ENCODE data around the gene SLC17A1.

SLC17A1 gene

GRCh38 chr6:25830458-25830857 lies 1.4 kb downstream of the SLC17A1 start:
- DNase-seq: no peak

- no peak for DNase-seq
Observed at GRCh38 chr6:25829375-25829774, 2.5 kb downstream of the SLC17A1 start.

GRCh38 chr6:25821341-25821740 lies 10.5 kb downstream of the SLC17A1 start:
- no peak for DNase-seq

DNA sequence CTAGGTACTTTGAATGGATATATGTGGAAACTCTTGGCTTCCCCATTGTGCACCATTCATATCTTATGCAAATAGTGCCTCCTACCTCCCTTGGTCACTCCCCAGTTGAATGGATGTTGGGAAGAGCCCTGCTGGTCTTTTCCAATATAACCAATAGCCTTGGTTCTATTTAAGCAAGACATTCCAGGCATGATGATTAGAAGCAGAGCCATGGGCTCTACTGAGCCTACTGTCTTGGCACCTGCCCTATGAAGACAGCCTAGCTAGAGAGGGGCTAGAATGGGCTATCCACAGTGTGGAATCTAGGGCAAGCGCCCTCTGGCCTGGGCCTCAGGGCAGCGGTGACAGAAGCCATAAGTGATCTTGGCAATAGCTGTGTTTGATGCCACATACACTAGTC lies 15.6 kb downstream of the SLC17A1 start:
- no peak for DNase-seq

DNA sequence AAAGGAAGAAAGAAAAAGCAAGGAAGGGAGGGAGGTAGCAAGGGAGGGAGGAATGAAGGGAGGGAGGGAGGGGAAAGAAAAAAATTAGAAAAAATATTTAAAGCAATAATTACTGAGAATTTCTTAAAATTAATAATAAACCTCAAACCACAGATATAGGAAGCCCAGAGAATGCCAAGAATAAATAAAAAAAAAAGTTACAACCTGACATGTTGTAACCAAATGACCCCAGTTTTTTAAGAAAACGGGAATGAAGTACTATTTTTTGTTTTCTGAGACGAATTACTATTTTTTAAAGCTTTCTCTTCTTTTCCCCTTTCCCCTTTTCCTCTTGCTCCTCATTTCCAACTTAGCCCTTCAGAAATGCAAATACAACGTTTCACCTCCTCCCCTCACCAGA lies 16.7 kb downstream of the SLC17A1 start:
- no peak for DNase-seq

GRCh38 chr6:25804804-25805203 lies 27.0 kb downstream of the SLC17A1 start:
- DNase-seq: no peak

DNA sequence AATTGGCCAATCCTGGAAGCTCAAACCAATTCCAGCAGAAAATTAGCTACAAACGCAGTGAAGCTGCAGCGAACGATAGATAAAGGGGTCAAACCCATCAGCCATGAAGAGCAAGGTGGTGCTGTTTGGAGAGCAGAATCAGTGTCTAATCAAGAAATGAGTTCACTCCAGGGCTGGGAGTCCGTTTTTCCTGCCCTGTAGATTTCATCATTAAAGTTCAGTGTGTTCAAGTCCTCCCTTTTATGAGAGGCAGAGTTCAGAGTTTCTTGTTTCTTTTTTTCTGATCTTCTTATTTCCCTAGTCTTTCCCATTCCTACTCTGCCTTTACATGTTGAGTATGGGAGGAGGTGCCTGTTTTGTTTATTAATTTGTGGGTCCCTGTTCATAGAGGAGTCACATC lies 30.4 kb downstream of the SLC17A1 start:
- DNase-seq: no peak

DNA sequence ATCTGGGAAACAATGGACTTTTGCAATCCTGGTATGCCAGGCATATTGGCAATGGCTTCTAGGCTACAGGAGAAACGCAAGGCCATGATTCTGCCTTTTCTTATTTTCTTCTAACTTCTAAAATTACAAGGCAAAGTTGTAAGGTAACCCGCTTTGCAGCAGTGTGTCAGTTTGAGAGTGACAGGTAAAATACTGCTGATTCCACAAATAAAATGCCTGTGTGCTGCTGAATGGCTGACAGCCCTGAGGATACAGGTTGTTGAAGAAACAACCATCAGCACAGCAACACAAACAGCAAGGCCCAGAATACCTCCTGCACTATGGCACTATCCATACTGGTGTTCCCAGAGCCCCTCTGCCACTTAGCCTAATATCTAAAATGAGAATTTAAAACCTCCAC lies 37.1 kb downstream of the SLC17A1 start:
- DNase-seq: no peak

DNA sequence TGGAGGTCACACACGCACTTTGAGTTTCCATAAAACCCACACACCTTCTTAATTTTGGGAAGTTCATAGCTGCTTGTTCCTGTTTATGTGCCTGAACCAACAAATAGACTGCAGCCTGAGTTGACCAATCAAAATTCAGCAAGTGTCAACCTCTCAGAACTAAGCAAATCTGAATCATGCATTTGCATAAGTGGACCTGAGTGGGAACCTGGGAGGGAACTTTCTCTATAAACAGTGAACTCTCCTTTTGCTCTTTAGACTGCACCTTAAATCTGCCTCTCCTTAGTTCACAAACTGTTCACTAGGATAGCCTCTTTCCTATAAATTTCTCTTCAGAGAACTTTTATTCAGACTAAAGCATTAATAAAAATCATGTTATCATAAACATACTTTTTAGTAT lies 37.9 kb downstream of the SLC17A1 start:
- no peak for DNase-seq

DNA sequence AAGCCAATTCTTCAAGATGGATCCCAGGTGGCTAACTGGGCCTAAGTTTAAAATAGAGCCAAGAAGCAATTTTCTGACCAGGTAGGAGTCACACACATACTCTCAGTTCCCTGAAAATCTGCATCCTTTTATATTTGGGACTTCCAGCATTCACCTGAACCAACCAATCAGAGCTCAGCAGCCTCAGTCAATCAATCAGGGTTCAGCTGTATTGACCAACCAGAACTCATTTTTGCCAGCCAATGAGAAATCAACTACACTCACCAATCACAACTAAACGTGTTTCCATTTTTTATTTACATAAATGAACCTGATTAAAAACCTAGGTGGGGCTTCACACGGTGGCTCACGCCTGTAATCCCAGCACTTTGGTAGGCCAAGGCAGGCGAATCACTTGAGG lies 39.8 kb downstream of the SLC17A1 start:
- DNase-seq: no peak

- no peak for DNase-seq
Observed at GRCh38 chr6:25789475-25789874, 42.4 kb downstream of the SLC17A1 start.

GRCh38 chr6:25788305-25788922 lies 43.4 kb downstream of the SLC17A1 start:
- peak; percentile 54 for DNase-seq

- DNase-seq: no peak
Observed at GRCh38 chr6:25787428-25787827, 44.4 kb downstream of the SLC17A1 start.

- DNase-seq: no peak
Observed at GRCh38 chr6:25781134-25781533, 50.7 kb downstream of the SLC17A1 start.

DNA sequence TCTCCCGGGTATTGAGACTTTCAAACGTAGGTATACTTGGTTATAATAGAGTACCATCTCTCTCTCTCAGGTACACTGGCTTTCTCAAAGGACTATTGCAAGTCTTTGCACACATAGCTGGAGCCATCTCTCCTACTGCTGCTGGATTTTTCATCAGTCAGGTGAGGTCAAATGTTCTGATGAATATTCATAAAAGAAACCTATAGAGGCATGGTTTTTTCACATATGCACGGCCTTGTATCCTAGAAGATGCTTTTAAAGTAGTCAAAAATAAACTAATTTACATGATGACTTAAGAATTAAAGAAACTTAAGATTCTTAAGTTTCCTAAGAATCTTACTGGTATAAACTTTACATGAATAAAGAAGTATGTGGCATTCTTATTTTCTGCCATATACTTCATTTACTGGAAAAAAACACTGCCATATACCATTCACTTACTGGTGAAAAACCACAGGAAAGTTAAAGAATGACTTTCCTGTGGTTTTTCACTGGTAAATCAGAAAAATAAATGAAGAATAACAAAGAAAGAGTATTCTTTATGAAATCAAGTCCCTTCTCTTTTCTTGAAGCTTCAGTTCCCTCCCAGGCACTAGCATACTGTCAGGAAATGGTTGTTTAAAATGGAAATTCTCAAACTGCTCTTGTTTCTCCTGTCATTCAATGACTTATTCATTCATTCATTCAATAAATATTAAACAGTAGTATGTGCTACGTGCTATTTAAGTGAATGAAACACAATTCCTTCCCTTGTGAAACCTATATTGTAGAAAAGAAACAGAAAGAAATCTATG lies 53.8 kb downstream of the SLC17A1 start:
- no peak for DNase-seq

DNA sequence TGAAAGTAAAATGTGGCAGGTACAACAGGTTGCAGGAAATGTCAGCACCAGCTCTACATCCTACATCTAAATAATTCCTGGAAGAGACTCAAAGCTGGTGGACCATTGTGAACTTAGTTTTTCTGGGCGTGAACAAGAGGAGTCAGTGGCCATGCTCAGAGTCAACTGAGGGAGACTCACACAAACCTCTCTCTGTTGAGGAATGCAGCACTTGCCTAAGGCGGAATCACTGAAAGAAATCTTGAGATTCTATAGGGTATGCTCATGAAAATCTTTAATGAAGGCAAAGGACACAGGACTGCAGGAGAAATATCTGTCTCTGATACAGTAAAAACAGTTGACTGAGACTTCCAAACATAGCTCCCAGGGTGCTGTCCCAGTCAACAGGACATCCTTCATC lies 54.8 kb downstream of the SLC17A1 start:
- DNase-seq: no peak

DNA sequence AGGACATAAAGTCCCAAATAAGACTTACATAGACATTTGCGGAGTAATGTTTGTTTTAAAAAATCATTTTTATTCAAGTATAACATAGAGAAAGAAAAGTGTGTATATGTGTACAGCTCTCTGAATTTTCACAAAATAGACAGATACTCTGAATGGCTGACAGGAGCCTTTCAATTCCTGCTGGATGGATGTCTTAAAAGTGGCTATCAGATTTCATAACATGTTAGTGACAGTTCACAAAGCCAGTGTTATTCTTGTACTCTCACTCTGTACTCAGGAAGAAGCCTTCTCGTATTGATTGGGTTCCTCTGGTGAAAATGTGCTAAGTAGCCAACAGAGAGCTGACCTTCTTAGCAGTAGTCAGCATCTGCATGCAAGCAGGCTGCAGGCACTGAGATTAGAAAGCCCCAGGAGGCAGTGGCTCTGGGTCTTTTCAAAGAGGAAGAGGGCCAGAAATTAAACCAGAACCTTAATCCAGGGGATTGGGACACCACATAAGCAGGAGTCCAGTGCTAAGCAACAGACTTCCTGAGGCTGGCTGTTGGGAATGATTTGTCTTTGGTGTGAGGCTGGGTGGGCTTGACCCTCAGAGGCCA lies 57.6 kb downstream of the SLC17A1 start:
- DNase-seq: no peak

- DNase-seq: no peak
Observed at GRCh38 chr6:25769983-25770382, 61.9 kb downstream of the SLC17A1 start.

DNA sequence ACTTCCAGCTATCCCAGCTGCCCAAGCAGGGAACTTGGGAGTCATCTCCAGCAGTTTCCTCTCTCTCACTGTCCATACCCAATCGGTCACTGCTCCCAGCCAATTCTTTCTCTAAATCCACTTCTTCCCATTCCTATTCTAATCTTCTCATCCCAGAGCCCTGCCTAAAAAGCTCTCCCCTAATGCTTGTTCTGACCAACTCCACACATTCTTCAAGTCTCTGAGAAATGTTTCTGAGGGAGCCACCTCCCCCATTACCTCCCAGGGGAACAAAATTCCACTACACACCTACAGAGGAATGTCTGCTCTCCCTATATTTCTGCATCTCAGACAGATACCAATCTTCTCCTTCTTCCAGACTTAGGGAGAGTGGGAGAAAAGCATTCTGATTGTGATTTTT lies 63.3 kb downstream of the SLC17A1 start:
- no peak for DNase-seq

GRCh38 chr6:25764611-25765010 lies 67.2 kb downstream of the SLC17A1 start:
- DNase-seq: no peak

DNA sequence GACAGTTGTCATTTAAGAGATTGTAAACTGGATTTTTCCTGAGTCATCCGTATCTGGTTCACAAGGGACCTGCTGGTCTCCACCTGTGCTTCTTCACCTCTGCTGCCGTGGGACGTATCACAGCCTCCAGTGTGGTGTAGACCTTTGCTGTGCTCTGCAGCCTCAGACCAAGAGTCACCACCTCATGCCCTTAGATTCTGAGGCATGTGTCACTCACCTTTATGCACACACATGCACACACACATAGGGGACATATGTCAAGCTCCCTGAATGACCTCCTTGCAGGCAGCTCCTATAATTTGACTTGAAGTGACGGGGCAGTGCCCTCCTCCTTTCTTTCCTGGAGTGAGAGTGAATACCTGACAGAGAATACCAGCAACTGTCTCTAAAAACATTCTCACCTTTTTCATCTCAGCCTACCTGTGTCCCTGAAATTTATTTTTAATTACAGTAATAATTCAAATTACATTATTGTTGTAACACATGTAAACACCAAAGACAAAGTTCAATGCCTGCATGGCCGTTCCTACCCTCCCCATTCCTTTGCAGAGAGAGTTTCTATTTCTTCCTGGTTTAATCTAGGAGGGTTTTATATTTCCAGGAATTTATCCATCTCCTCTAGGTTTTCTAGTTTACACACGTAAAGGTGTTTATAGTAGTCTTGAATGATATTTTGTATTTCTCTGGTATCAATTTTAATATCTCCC lies 73.8 kb downstream of the SLC17A1 start:
- no peak for DNase-seq

- no peak for DNase-seq
Observed at GRCh38 chr6:25756382-25757363, 75.2 kb downstream of the SLC17A1 start.
